GM21360 (cell line): Measurements from ENCODE around the gene LMLN.
A peak's percentile ranks its signal among the peaks of the same experiment; 100 is the strongest.
"Not testable (repeated sequence)": the region's sequence is repeated elsewhere in the genome, so short reads cannot be mapped to it uniquely, and the experiment has no call there.

Source experiments
- ATAC-seq: cut with Tn5 transposase; IDR thresholded peaks from one replicate; pipeline ENCODE4 v1.9.1; 2021; ENCODE audit warnings: mild to moderate bottlenecking, moderate library complexity; ENCODE audit not compliant: unreplicated experiment

LMLN gene, protein sequence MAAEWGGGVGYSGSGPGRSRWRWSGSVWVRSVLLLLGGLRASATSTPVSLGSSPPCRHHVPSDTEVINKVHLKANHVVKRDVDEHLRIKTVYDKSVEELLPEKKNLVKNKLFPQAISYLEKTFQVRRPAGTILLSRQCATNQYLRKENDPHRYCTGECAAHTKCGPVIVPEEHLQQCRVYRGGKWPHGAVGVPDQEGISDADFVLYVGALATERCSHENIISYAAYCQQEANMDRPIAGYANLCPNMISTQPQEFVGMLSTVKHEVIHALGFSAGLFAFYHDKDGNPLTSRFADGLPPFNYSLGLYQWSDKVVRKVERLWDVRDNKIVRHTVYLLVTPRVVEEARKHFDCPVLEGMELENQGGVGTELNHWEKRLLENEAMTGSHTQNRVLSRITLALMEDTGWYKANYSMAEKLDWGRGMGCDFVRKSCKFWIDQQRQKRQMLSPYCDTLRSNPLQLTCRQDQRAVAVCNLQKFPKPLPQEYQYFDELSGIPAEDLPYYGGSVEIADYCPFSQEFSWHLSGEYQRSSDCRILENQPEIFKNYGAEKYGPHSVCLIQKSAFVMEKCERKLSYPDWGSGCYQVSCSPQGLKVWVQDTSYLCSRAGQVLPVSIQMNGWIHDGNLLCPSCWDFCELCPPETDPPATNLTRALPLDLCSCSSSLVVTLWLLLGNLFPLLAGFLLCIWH

DNA sequence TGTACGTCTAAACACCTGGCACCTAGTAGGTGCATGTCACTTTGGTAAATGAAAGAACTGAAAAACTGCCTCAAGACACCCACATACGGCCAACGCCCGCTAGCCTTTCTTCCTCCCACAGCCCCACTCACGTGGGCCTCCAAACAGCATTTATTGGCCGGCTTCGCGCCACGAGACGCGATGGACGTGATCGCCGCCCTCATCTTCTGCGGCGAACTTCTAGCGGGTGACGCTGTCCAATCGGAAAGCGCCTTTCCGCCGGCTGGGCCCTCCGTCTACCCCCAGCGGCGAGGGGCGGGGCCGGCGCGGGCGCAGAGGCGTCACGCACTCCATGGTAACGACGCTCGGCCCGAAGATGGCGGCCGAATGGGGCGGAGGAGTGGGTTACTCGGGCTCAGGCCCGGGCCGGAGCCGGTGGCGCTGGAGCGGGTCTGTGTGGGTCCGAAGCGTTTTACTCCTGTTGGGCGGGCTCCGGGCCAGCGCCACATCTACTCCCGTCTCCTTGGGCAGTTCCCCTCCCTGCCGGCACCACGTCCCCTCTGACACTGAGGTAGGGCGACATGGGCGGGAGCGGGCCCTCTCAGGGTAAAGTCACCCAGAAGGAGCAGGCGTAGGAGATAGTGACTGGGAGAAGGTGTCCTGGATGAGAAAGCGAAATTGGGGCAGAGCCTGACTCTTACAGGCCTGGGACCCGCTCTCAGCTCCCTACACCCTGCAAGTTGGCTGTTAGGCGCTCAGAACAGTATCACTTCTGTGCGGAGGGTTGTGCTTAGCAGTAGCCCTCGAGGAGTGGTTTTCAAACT is at the start of gene LMLN:
Gene LMLN, plus strand, starts transcription at position 327 of the 803 bp plus-strand sequence. Its CDS starts 29 bp downstream, at position 356.
- peak; percentile 97 for ATAC-seq

DNA sequence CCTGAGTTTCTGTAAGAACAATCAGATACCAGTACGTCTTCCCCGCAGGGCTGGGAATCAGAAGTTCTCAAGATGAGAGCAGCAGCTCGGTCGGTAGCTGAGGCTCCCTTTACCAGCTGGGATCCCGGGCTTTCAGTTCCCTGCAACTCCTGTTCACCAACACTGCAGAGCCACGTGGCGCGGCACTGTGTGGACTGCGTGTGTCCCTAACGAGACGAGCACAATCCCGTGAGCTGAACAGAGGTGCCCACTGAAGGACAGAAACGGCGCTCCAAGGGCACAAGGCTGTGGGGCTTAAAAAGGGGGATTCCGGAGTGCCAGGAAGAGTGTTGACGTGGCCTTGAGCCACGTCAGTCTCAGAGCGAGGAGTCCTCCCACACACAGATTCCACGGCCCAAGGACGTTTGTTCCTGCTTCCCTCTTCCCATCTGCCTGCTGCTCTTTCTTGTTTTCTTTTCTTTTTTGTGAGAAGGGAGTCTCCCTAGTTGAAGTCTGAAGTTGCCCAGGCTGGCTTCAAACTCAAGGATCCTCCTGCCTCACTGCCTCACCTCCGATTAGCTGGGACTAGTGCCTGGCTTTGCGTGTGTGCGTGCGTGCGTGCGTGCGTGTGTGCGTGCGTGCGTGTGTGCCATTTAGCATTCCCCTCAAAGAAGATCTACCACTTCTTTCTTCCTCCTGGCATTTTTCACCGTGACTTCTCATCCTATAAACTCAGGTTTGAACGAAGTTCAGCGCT is 47.1 kb upstream of the LMLN start:
- no peak for ATAC-seq

DNA sequence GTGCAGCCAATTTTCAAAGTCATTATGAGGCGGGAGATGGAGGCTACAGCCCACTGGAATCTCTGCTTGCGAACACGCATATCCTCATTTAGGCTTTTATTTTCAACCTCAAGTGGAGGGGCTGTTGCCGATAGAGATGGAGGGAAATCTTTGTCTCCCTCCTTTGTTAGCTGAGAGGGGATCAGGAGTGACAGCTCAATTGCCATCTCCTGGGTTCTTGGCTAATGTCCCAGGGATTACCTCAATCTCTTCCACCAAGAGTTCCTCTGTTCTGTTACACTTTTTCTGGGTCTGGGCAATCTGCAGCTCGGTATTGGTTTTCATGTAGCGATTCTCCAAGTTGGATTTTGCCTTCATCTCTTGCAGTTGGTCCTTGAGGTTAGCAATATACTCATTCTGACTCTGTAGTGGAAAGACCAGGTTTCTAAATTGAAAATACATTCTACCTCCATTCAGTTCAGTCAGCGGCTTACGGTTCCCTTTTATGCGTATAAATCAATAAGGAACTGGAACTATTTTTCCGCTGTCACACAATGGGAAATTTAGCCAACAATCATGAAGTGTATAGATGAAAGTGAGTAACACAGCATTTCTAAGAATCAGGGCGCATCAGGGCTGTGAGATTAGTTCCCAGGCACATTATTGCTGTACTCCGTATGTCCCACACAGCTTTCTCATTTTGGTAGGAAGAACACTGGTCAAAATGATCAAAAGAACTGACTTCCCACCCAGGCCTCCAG is 46.2 kb upstream of the LMLN start:
- ATAC-seq = no peak

DNA sequence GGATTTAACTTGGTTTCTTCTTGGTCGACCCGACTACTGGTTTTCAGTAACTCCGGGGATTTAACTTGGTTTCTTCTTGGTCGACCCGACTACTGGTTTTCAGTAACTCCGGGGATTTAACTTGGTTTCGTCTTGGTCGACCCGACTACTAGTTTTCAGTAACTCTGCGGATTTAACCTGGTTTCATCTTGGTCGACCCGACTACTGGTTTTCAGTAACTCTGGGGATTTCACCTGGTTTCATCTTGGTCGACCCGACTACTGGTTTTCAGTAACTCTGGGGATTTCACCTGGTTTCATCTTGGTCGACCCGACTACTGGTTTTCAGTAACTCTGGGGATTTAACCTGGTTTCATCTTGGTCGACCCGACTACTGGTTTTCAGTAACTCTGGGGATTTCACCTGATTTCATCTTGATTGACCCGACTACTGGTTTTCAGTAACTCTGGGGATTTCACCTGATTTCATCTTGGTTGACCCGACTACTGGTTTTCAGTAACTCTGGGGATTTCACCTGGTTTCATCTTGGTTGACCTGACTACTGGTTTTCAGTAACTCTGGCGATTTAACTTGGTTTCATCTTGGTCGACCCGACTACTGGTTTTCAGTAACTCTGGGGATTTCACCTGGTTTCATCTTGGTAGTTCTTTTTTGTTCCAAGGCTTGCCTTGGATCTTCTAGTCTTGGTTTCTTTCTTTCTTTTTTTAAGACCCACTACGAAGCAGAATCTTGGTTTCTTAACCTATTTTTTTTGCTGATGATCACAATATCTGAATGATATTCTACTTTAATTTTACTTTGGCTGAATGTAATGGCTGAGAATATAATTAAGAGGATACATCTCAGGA is 38.4 kb upstream of the LMLN start:
- ATAC-seq = not testable (repeated sequence)

DNA sequence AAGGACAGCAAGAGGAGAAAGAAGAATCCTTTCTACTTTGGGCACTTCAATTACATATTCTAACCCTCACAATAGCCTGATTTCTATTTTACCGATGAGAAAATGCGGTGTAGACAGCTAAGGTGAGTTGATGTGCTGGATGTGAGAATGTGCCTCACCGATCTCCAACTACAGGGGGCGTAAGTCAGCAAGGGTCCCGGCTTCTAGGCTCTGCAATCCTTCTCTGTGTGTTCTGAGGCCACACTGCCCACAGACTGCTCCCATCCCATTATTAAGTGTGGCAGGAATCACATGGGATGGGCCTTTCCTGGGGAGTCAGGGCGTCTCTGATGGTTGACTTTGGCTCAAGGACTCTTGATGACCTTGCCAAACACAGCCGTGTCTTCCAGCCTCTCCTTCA is 33.6 kb upstream of the LMLN start:
- no peak for ATAC-seq

DNA sequence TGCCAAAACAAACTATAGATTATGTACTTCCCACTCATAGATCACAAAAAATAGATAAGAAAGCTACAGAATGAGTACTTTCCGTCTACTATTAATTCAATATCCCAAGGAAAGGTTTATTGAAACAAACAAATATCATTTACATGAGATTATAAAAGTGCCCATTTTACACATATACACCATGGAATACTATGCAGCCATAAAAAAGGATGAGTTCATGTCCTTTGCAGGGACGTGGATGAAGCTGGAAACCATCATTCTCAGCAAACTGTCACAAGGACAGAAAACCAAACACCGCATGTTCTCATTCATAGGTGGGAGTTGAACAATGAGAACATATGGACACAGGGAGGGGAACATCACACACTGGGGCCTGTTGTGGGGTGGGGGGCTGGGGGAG is 32.4 kb upstream of the LMLN start:
- ATAC-seq = not testable (repeated sequence)

DNA sequence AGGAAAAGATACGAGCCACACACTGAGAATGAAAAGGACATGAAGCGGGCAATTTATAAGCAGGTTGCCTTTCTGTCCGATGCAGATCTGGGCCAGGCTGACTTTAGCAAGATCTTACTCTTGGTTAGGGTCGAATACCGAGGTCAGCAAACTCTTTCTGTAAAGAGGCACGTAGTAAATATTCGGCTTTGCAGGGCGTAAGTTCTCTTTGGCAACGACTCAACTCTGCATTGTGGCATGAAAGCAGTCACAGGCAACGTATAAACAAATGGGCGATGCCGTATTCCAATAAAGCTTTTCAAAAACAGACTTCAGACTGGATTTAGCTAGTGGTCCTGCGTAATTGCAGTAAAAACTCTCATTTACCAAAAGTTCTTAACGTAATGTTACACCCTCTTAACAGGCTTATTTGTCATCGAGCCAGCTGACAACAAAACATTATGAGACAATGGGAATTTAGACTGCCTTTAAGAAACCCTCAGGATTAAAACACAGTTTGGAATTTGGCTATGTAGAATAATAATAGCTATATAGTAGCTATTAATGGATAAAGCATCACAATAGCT is 23.1 kb upstream of the LMLN start:
- ATAC-seq = no peak

DNA sequence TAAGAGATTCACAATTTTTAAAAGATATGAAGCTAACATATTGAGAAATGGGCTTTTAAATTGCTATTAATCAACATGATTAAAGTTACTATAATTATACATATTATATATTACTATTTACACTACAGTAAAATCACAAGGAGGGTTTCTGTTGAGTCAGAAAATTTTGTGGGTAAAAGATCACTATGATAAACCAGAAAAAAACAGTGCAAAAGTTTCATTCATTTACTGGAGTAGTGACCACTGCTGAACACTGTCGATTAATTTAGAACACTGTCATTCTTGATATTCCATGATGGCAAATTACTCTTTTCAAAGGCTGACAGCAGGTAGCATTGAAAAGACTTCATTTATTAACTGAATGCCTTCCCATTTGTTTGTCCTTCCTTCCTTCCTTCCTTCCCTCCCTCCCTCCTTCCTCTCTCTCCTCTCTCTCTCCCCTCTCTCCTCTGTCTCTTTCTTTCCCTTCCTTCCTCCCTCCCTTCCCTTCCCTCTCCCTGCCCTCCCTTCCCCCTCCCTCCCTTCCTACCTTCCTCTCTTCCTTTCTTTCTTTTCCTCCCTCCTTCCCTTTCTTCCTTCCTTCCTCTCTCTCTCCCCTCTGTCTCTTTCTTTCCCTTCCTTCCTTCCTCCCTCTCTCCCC is 19.2 kb upstream of the LMLN start:
- no peak for ATAC-seq

DNA sequence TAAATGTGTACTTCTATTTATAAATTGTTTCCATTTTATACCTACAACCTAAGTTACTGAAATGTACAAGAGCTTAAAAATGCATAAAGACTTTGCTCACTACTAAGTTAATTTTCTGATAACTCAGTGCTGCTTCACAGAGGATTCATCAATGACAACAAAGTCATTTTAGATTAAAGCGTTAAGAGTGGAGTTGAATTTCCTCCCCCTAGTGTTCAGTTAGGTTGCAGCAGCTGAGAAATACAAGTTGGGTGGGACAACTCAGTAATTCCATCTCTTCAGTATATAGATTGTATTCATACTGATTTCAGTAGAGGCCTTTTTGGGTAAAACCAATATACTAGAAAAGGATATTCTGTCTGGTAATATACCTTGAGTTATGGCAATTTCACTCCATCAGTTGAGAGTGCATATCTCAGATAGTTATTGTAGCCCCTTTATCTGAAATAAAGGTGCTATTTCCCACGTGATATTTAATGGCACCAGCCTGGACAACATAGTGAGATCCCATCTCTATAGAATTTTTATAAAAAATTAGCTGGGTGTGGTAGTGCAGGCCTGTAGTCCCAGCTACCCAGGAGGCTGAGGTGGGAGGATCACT is 17.0 kb upstream of the LMLN start:
- ATAC-seq = no peak

DNA sequence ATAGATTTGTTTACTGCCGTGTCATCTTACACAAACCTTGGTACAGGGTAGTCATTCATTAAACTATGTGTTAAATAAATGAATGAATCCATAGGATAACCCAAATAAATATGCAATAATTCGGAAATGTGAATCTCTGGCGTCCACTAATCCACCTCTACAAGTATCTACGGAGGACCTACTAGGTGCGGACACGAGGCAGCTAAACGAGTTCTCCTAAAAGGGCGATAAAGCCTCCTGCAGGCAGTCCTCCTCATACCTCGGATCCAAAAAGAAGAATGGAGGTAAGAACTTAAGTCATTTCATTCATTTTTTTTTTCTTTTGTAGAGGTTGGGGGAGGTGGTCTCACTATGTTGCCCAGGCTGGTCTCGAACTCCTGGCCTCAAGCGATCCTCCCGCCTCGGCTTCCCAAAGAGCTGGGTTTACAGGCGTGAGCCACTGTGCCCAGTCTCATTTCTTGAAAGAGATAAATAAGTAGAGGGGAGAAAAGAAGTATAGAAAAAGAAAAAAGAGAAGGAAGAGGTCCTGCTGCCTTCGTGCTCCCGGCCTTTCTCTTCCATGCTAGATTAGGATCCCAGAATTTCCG is 10.7 kb upstream of the LMLN start:
- ATAC-seq = peak; percentile 3

DNA sequence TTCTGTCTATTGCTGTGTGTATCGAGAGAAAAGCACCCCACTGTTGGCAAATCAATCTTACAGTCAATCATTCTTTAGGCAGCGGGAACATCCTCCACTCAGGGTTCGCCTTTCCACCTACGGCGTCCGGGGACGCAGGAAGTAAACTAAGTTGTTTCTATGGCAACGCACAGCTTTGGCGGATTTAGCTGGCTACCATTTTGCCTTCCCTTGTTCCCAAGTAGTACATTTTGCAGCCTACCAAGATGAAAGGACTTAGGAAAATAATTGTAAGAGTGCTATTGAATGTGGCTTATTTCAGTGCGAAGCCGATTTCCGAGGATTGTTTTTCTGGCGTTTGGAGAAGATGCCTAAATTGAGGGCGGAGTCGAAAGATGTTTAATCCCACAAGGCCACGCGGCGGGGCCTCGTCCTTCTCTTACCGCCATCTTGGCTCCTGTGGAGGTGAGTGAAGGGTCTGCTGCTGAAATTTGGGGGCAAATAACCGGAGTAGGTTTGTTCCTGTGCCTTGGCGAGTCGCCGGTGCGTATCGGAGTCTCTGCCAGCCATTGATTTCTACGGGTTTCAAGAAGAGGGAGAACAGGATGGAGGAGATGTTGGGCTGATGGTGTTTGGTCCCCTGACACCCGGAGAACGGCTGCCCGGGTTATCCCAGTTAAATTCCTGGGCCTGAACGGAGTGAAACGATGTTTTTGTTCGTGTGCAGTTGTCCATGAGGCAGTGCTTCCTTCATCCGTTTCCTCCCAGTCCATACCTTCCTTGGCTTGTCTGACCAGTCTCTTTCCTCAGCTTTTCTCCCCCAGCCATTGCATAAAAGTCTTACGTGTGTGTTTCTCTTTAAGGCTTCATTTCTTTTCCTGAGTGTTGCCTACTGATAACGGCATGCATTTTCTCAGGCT is 10.0 kb upstream of the LMLN start, which contains the start of gene RPL35A:
Gene RPL35A, plus strand, starts transcription at position 413 of the 899 bp plus-strand sequence. CDS start 778 bp downstream, outside the sequence.
- peak; percentile 82 for ATAC-seq

DNA sequence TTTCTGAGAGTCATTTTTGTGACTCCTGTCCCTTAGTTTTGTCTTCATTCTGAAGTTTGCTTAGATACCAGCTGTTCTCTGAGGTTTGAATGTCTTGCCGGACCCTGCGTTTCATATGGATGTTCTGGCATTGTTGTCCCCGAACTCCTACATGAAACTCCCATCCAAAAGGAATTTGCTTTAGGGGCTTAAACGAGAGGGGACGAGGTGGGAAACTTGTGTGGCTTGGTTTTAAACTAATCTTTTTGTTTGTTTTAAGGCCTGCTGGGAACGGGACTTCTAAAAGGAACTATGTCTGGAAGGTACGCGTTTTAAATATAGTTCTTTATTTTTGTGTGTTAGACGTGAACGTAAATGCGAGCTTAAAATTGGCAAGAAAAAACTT is 9.3 kb upstream of the LMLN start:
- ATAC-seq = no peak

DNA sequence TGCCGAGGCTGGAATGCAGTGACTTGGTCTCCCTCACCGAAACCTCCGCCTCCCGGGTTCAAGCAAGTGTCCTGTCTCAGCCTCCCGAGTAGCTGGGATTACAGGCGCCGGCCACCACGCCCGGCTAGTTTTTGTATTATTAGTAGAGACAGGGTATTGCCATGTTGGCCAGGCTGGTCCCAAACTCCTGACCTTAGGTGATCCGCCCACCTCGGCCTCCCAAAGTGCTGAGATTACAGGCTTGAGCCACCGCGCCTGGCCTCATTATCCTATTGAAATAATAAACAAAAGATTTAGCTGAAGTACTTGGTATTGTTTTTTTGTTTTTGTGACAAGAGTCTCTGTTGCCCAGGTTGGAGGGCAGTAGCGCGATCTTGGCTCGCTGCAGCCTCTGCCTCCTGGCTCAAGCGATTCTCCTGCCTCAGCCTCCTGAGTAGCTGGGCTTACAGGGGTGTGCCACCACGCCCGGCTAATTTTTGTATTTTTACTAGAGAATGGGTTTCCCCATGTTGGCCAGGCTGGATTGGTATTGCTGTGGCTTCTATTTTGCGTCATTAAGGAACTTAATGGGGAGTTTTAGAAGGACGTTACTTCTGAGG is 8.5 kb upstream of the LMLN start:
- no peak for ATAC-seq

DNA sequence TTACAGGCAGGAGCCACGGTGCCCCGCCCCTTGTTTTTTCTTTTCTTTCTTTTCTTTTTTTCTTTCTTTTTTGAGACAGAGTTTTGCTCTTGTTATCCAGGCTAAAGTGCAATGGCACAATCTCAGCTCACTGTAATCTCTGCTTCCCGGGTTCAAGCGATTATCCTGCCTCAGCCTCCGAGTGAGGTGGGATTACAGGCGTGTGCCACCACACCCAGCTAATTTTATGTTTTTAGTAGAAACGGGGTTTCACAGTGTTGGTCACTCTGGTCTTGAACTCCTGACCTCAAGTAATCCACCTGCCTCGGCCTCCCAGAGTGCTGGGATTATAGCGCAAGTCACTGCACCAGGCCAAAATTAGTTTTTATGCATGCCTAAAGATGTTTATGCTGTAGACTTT is 7.6 kb upstream of the LMLN start:
- ATAC-seq = no peak

DNA sequence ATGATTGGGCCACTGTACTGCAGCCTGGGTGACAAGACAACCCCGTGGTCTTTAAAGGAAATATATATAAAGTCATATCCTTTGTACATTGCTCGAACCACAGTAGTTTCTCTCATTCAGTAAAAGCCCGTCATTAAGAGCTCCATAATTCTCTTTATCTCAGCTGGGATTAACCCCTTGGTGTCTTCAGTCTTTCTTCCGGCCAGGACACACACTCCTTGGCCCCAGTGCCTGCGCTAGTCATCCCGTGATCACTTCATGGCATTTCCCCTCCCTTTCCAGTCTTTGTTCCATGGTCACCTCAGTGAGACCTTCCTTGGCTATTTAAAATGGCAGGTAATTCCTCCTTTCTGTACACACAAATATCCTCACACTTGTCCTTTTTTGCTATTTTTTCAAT is 6.7 kb upstream of the LMLN start:
- ATAC-seq = no peak

DNA sequence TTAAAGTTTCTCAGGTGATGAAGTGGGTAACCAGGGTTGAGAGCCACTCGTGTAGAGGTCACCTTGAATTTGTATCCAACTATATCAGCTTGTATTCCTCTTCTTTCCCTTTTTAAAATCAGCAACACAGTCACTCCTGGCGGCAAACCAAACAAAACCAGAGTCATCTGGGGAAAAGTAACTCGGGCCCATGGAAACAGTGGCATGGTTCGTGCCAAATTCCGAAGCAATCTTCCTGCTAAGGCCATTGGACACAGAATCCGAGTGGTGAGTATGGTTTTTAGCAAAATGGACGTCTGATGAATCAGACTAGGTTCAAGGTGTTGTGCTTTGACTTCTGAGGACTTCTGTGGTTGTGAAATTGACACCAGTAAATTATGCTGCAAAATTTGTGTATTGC is 6.1 kb upstream of the LMLN start:
- no peak for ATAC-seq
